Suprapubic skin (tissue), 3 donors: ENCODE results near the gene BORCS5.

Experiments used
- CTCF ChIP-seq, 2 donors: fragments of 200-600 bp in 1 of 2; fragments of 450-650 bp in 1 of 2; sonication (generic) in 1 of 2; IDR thresholded peaks; one replicate each; pipeline ENCODE4 v1.5.1; 2016 to 2019; ENCODE audit warnings: antibody characterized with exemption in 2 of 2, mild to moderate bottlenecking in 1 of 2, moderate library complexity in 1 of 2
- POLR2A ChIP-seq, 2 donors: fragments of 450-650 bp; IDR thresholded peaks; one replicate each; pipeline ENCODE4 v1.6.1; 2017; ENCODE audit warnings: antibody characterized with exemption in 2 of 2, mild to moderate bottlenecking in 2 of 2, moderate library complexity in 2 of 2

- TF ChIP-seq CTCF (IDR thresholded peaks at IDR 0.05) = no peak
- no peak for TF ChIP-seq POLR2A (IDR thresholded peaks at IDR 0.05)
Observed at GRCh38 chr12:12445165-12445881, 88.4 kb downstream of the BORCS5 start.
